ENCODE data around the gene PTPN2. TPM values are rescaled to one million over a fixed set of nuclear protein-coding genes. Genes with fewer than 3 reads are reported as not detected.

PTPN2 gene
- total and polyA plus RNA-seq, 2 experiments from 2014 or later = 24.7 to 25.4 TPM

GRCh38 chr18:12842459-12843380 lies 41.3 kb downstream of the PTPN2 start:
- Histone ChIP-seq H3K9me3 (ENCODE audit: low read depth) (no peaks in the 10 kb centered on the region), H3K27me3 (no peaks in the 10 kb centered on the region), H3K4me1 (ENCODE audit: low read depth) (peaks cover 10% of the 10 kb centered on the region), H3K4me3 (no peak overlapping the region), H3K36me3 (no peaks in the 10 kb centered on the region), H3K27ac (peak overlapping the region; percentile 32)
- no peak for TF ChIP-seq CTCF (IDR thresholded peaks at IDR 0.05; ENCODE audit: low read depth, low read length)
- DNase-seq (ENCODE audit: low read depth in 1 of 2, low spot score in 1 of 2) = peak in 1 of 2 donors; percentile 16

- no peak for TF ChIP-seq CTCF (IDR thresholded peaks at IDR 0.05; ENCODE audit: low read depth, low read length)
- Histone ChIP-seq H3K27me3 (no peaks in the 10 kb centered on the region), H3K9me3 (ENCODE audit: low read depth) (no peaks in the 10 kb centered on the region), H3K36me3 (no peaks in the 10 kb centered on the region), H3K27ac (no peak overlapping the region), H3K4me1 (ENCODE audit: low read depth) (peaks cover 10% of the 10 kb centered on the region), H3K4me3 (no peak overlapping the region)
- no peak for DNase-seq (ENCODE audit: low read depth in 1 of 2, low spot score in 1 of 2)
Measured at GRCh38 chr18:12841070-12841469, 43.0 kb downstream of the PTPN2 start.

- no peak for DNase-seq (ENCODE audit: low read depth in 1 of 2, low spot score in 1 of 2)
Measured at GRCh38 chr18:12840382-12840781, 43.7 kb downstream of the PTPN2 start.

GRCh38 chr18:12839526-12840196 lies 44.4 kb downstream of the PTPN2 start:
- Histone ChIP-seq H3K27ac (no peak overlapping the region), H3K4me3 (no peak overlapping the region), H3K27me3 (no peaks in the 10 kb centered on the region), H3K36me3 (peaks cover 4% of the 10 kb centered on the region), H3K9me3 (ENCODE audit: low read depth) (no peaks in the 10 kb centered on the region), H3K4me1 (ENCODE audit: low read depth) (peaks cover 10% of the 10 kb centered on the region)
- DNase-seq (ENCODE audit: low read depth in 1 of 2, low spot score in 1 of 2) = peak in 1 of 2 donors; percentile 64
- no peak for TF ChIP-seq CTCF (IDR thresholded peaks at IDR 0.05; ENCODE audit: low read depth, low read length)

More at GRCh38 chr18:12840382-12840781, 43.7 kb downstream of the PTPN2 start:
- Histone ChIP-seq H3K9me3 (ENCODE audit: low read depth) (no peaks in the 10 kb centered on the region), H3K27ac (no peak overlapping the region), H3K4me3 (no peak overlapping the region), H3K27me3 (no peaks in the 10 kb centered on the region), H3K4me1 (ENCODE audit: low read depth) (peaks cover 10% of the 10 kb centered on the region), H3K36me3 (peaks cover 4% of the 10 kb centered on the region)
- no peak for TF ChIP-seq CTCF (IDR thresholded peaks at IDR 0.05; ENCODE audit: low read depth, low read length)

GRCh38 chr18:12839057-12839525 lies 44.9 kb downstream of the PTPN2 start:
- TF ChIP-seq CTCF (IDR thresholded peaks at IDR 0.05; ENCODE audit: low read depth, low read length) = no peak
- Histone ChIP-seq H3K4me3 (no peak overlapping the region), H3K9me3 (ENCODE audit: low read depth) (no peaks in the 10 kb centered on the region), H3K36me3 (peaks cover 4% of the 10 kb centered on the region), H3K27me3 (no peaks in the 10 kb centered on the region), H3K4me1 (ENCODE audit: low read depth) (peaks cover 10% of the 10 kb centered on the region), H3K27ac (no peak overlapping the region)
- no peak for DNase-seq (ENCODE audit: low read depth in 1 of 2, low spot score in 1 of 2)

Measured in cardiac muscle cell (in vitro differentiated cells and primary cell).